Measurements from ENCODE around the gene PUS10. TPM values are rescaled to one million over a fixed set of nuclear protein-coding genes. Genes with fewer than 3 reads are reported as not detected.
"Not testable (repeated sequence)": the region's sequence is repeated elsewhere in the genome, so short reads cannot be mapped to it uniquely, and the experiment has no call there.

The PUS10 gene
- total RNA-seq, 1 experiment from 2014 or later = 4.5 TPM

GRCh38 chr2:61012303-61012702 lies 5.8 kb downstream of the PUS10 start:
- peak; percentile 23 for DNase-seq (ENCODE audit: low spot score)

GRCh38 chr2:61011678-61012077 lies 6.4 kb downstream of the PUS10 start:
- no peak for DNase-seq (ENCODE audit: low spot score)

- no peak for DNase-seq (ENCODE audit: low spot score)
Measured at GRCh38 chr2:61009355-61009754, 8.7 kb downstream of the PUS10 start.

- no peak for DNase-seq (ENCODE audit: low spot score)
Measured at GRCh38 chr2:61006486-61007105, 11.5 kb downstream of the PUS10 start.

- no peak for DNase-seq (ENCODE audit: low spot score)
Measured at GRCh38 chr2:61005736-61006135, 12.3 kb downstream of the PUS10 start.

GRCh38 chr2:60998628-60999545 lies 19.2 kb downstream of the PUS10 start:
- DNase-seq (ENCODE audit: low spot score) = peak; percentile 43

- DNase-seq (ENCODE audit: low spot score) = no peak
Measured at GRCh38 chr2:60994131-60994530, 23.9 kb downstream of the PUS10 start.

GRCh38 chr2:60992985-60993392 lies 25.1 kb downstream of the PUS10 start:
- no peak for DNase-seq (ENCODE audit: low spot score)

- no peak for DNase-seq (ENCODE audit: low spot score)
Measured at GRCh38 chr2:60991644-60992043, 26.4 kb downstream of the PUS10 start.

GRCh38 chr2:60989259-60989658 lies 28.8 kb downstream of the PUS10 start:
- DNase-seq (ENCODE audit: low spot score) = no peak

- not testable (repeated sequence) for DNase-seq (ENCODE audit: low spot score)
Measured at GRCh38 chr2:60987656-60988055, 30.4 kb downstream of the PUS10 start.

- no peak for DNase-seq (ENCODE audit: low spot score)
Measured at GRCh38 chr2:60987041-60987440, 31.0 kb downstream of the PUS10 start.

GRCh38 chr2:60984720-60985119 lies 33.3 kb downstream of the PUS10 start:
- DNase-seq (ENCODE audit: low spot score) = no peak

GRCh38 chr2:60982066-60982465 lies 36.0 kb downstream of the PUS10 start:
- DNase-seq (ENCODE audit: low spot score) = not testable (repeated sequence)

- no peak for DNase-seq (ENCODE audit: low spot score)
Measured at GRCh38 chr2:60980071-60980815, 37.8 kb downstream of the PUS10 start.

- no peak for DNase-seq (ENCODE audit: low spot score)
Measured at GRCh38 chr2:60979231-60979630, 38.8 kb downstream of the PUS10 start.

GRCh38 chr2:60977562-60977895 lies 40.5 kb downstream of the PUS10 start:
- no peak for DNase-seq (ENCODE audit: low spot score)

GRCh38 chr2:60976875-60977561 lies 41.0 kb downstream of the PUS10 start:
- DNase-seq (ENCODE audit: low spot score) = no peak

GRCh38 chr2:60976256-60976850 lies 41.7 kb downstream of the PUS10 start:
- DNase-seq (ENCODE audit: low spot score) = no peak

GRCh38 chr2:60974652-60975051 lies 43.4 kb downstream of the PUS10 start:
- no peak for DNase-seq (ENCODE audit: low spot score)

GRCh38 chr2:60973705-60974104 lies 44.4 kb downstream of the PUS10 start:
- no peak for DNase-seq (ENCODE audit: low spot score)

All from H4 (cell line).